GM12864 (cell line): Measurements from ENCODE around the gene CLCN5.

ENCODE experiments used
- DNase-seq: peaks from one replicate; pipeline ENCODE4 v3.0.0-alpha.2; 2011; ENCODE audit warnings: low read depth
- H3K4me3 ChIP-seq: 2 replicates; pipeline ENCODE4 v1.5.1; 2011; ENCODE audit warnings: mild to moderate bottlenecking, low read depth, low read length, control low read depth
- CTCF ChIP-seq: IDR thresholded peaks from 2 replicates; pipeline ENCODE4 v1.5.1; 2011; ENCODE audit warnings: low read depth, mild to moderate bottlenecking, moderate library complexity, low read length, control low read depth, inconsistent platforms; ENCODE audit errors: missing control alignments

The CLCN5 gene

GRCh38 chrX:49879656-49880277 is 42.6 kb upstream of the CLCN5 start:
- no peak for DNase-seq
- no peak for TF ChIP-seq CTCF
- peak overlapping the region; percentile 59 for H3K4me3 ChIP-seq

- DNase-seq = no peak
- no peak for TF ChIP-seq CTCF
- H3K4me3 ChIP-seq = no peak overlapping the region
These were observed 41.7 kb upstream of the CLCN5 start for GRCh38 chrX:49880668-49881067.

GRCh38 chrX:49884290-49884862 is 38.0 kb upstream of the CLCN5 start:
- no peak for DNase-seq
- H3K4me3 ChIP-seq = no peak overlapping the region
- TF ChIP-seq CTCF = peak; percentile 85

GRCh38 chrX:49892542-49892941 is 29.9 kb upstream of the CLCN5 start:
- DNase-seq = no peak
- TF ChIP-seq CTCF = no peak
- H3K4me3 ChIP-seq = no peak overlapping the region

- no peak for TF ChIP-seq CTCF
- no peak overlapping the region for H3K4me3 ChIP-seq
- DNase-seq = no peak
These were observed 25.4 kb upstream of the CLCN5 start for GRCh38 chrX:49896951-49897350.

GRCh38 chrX:49901048-49901447 is 21.3 kb upstream of the CLCN5 start:
- no peak overlapping the region for H3K4me3 ChIP-seq
- no peak for DNase-seq
- no peak for TF ChIP-seq CTCF

GRCh38 chrX:49910344-49910743 is 12.1 kb upstream of the CLCN5 start:
- no peak overlapping the region for H3K4me3 ChIP-seq
- no peak for DNase-seq
- TF ChIP-seq CTCF = no peak
